GM19239 (cell line): ENCODE data around the gene TGM6.
"Not testable (repeated sequence)": the region's sequence is repeated elsewhere in the genome, so short reads cannot be mapped to it uniquely, and the experiment has no call there.

ENCODE experiments used
- DNase-seq: peaks from one replicate; pipeline ENCODE4 v3.0.0; 2011; ENCODE audit warnings: low spot score; ENCODE audit not compliant: insufficient read length
- FAIRE-seq: peaks from 2 replicates; lab custom pipeline; 2011; peaks lifted over from hg19 to GRCh38; lab: Jason Lieb, UNC

TGM6 gene

DNA sequence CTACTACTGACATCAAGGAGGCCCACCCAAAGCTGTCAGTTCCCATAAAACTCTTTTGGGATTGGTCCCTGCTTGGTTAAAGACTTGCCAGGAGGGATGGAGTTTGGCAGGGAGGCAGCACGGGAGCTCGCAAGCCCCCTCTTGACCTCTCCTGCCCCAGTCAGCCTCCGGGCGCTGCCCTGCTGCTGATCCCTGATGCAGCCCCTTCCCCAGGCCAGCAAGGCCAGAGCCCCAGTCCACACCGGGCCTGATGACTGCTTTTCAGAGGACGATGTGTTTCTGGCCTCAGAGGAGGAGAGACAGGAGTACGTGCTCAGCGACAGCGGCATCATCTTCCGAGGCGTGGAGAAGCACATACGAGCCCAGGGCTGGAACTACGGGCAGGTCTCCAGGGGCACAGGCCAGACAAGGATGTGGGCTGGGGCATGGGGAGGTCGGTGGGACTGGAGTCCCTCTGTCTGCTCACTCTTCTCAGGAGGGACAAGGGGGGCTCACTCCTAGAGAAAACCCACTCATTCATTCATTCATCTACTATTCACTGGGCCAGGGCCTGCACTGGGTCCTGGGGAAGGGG, 15.6 kb downstream of the TGM6 start:
- DNase-seq (no peak), FAIRE-seq (no peak)

GRCh38 chr20:2397091-2397490, 16.4 kb downstream of the TGM6 start:
- FAIRE-seq (no peak), DNase-seq (no peak)

DNA sequence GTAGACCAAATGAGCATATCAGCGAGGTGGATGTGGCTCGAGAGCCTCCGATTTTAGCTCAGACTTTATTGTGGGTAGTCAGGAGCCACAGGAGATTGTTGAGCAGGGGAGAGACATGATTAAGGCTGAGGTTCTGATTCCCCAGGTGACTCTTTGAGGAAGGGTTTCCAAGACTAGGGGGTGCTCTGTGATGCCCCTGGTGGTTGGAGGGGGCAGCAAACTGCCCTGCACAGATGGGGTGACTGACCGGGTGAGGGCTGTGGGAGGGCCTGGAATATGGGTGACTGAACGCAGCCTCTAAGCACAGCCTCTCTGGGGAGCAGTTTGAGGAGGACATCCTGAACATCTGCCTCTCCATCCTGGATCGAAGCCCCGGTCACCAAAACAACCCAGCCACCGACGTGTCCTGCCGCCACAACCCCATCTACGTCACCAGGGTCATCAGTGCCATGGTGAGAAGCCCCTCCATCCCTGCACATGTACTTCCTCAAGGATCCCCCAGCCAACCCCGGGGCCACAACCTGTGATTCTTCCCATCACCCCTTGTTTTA, 17.0 kb downstream of the TGM6 start:
- FAIRE-seq (no peak), DNase-seq (no peak)

DNA sequence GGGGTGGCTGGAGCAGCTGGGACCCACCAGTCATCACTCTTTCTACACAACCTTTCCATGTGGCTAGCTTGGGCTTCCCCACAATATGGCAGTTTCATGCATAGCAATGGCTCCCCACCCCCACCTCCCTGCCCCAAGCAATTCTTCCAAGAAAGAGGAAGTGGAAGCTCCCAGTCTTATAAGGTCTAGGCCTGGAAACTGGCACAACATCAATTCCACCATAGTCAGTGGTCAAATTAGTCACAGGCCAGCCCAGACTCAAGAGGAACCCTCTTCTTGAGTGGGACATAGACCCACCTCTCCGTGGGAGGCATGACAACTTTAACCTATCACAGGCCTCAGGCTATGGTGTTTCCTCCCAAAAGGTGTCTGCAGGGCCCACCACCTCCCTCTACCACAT, 17.7 kb downstream of the TGM6 start:
- no peak for FAIRE-seq
- DNase-seq, result no peak

GRCh38 chr20:2399390-2399789, 18.7 kb downstream of the TGM6 start:
- FAIRE-seq (no peak), DNase-seq (no peak)

- FAIRE-seq, result no peak
Observed at GRCh38 chr20:2400290-2400689, 19.6 kb downstream of the TGM6 start.

GRCh38 chr20:2401527-2401926, 20.8 kb downstream of the TGM6 start:
- no peak for DNase-seq
- FAIRE-seq, result no peak

More at GRCh38 chr20:2400290-2400689, 19.6 kb downstream of the TGM6 start:
- DNase-seq, result no peak

GRCh38 chr20:2402271-2402980, 21.7 kb downstream of the TGM6 start:
- FAIRE-seq, result no peak

DNA sequence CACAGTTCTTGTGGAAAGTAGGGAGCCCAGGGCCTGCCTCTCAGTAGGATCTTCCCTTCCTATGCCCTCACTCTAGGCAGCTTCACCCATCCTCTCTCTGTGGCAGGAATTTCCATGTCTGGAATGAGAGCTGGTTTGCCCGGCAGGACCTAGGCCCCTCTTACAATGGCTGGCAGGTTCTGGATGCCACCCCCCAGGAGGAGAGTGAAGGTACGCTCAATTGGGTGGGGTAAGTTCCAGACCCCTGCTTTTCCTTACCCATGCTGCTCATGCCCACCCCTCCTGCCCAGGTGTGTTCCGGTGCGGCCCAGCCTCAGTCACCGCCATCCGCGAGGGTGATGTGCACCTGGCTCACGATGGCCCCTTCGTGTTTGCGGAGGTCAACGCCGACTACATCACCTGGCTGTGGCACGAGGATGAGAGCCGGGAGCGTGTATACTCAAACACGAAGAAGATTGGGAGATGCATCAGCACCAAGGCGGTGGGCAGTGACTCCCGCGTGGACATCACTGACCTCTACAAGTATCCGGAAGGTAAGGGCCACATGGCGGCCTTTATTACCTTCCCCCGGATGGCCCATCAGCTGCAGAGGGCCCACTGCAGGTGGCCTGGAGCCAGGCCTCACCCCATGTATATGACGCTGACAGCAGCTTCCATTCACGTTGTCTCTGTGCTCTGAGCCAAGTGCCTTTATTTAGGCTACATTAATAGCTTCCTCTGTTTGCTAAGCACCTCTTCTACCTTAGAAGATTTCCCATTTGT, 22.8 kb downstream of the TGM6 start:
- FAIRE-seq, result no peak
- no peak for DNase-seq

More at GRCh38 chr20:2402271-2402980, 21.7 kb downstream of the TGM6 start:
- no peak for DNase-seq

DNA sequence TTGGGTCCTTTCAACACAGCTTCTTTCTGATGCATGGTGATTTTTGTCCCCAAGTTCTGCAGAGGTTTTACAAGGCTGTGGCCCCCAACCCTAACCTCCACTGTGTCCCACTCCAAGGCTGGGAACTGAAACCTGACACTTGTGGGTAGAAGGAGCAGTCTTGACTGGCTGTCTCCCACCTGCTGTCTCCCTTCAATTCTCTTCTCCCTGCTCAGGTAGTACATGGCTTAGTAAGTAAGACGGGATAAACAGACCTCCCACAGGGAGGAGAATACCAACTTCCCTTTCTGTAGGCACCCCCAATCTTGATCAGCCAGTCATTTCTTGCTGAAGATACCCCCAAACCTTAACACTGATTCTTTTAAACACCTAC, 25.0 kb downstream of the TGM6 start:
- no peak for FAIRE-seq
- DNase-seq, result no peak

DNA sequence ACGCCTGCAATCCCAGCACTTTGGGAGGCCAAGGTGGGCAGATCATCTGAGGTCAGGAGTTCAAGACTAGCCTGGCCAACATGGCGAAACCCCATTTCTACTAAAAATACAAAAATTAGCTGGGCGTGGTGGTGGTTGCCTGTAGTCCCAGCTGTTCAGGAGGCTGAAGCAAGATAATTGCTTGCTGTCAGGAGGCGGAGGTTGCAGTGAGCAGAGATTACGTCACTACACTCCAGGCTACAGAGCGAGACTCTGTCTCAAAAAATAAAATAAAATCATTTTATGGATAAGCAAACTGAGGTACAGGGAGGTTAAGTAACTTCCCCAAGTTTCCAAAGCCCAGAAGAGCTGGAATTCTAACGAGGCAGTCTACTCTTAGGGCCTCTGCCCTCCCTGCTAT, 26.7 kb downstream of the TGM6 start:
- not testable (repeated sequence) for FAIRE-seq, DNase-seq

- no peak for FAIRE-seq
- DNase-seq, result no peak
Observed at GRCh38 chr20:2408111-2408510, 27.4 kb downstream of the TGM6 start.

- FAIRE-seq (no peak), DNase-seq (no peak)
Observed at GRCh38 chr20:2416541-2417212, 36.0 kb downstream of the TGM6 start.

- FAIRE-seq, result no peak
- DNase-seq, result no peak
Observed at GRCh38 chr20:2417213-2417541, 36.5 kb downstream of the TGM6 start.

- DNase-seq (no peak), FAIRE-seq (no peak)
Observed at GRCh38 chr20:2418388-2418787, 37.7 kb downstream of the TGM6 start.

DNA sequence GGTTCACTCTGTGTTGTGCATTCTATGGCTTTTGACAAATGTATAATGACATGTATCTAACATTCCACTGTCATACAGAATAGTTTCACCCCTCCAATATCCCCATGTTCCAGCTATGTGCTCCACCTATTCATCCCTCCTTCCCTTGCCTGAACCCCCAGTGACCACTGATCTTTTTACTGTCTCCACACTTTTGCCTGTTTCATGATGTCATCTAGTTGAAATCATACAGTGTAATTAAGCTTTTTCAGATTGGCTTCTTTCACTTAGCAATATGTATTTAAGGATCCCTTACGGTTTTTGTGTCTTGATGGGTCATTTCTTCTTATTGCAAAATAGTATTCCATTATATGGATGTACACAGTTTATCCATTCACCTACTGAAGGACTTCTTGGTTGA, 39.8 kb downstream of the TGM6 start:
- DNase-seq, result no peak
- no peak for FAIRE-seq

GRCh38 chr20:2421247-2421646, 40.5 kb downstream of the TGM6 start:
- DNase-seq (no peak), FAIRE-seq (no peak)

GRCh38 chr20:2429051-2429450, 48.4 kb downstream of the TGM6 start:
- no peak for DNase-seq
- FAIRE-seq, result no peak

GRCh38 chr20:2430538-2430937, 49.8 kb downstream of the TGM6 start:
- no peak for DNase-seq
- FAIRE-seq, result no peak

- DNase-seq (no peak), FAIRE-seq (no peak)
Observed at GRCh38 chr20:2431185-2431584, 50.5 kb downstream of the TGM6 start.

- DNase-seq (no peak), FAIRE-seq (no peak)
Observed at GRCh38 chr20:2446845-2447244, 66.1 kb downstream of the TGM6 start.
